GM21825 (cell line): ENCODE results near the gene ZFYVE27.

Source experiments
- ATAC-seq: cut with Tn5 transposase; IDR thresholded peaks from one replicate; pipeline ENCODE4 v1.9.1; 2021; ENCODE audit warnings: mild to moderate bottlenecking, moderate library complexity; ENCODE audit not compliant: unreplicated experiment

The ZFYVE27 gene

DNA sequence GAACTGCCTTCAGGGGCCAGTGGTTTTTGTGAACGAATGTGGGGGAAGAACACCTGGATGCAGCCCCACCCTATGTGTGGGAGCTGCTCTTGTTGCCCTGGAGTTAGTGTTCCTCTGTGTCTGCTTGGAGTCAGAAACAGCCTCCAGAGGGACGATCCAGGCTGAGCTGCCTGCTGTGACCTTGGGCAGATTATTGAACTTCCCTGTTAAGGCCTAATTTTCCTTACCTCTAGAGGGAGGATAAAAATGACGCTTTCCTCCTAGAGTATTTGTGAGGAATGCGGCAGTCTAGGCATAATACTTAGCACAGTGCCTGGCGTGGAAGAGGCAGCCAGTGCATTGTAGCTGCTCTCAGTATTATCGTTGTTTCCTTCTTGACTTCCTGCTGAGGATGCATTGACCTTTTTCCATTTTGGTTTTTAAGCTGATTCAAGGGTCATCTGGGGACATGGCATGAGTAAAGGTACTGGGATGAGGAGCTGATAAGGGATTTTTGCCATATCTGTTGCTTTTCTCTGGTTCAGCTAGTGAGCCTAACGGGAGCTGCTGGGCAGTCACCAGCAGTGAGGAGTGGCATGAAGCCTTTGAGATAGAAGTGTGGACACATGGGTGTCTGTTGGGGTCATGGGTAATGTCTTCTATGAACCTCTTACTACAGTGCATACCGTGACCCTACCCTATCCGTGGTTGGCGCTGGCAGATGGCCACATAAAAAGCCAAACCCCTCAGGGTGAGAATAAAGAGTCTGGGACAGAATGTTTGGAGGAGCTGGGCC lies 6.4 kb downstream of the ZFYVE27 start:
- no peak for ATAC-seq

DNA sequence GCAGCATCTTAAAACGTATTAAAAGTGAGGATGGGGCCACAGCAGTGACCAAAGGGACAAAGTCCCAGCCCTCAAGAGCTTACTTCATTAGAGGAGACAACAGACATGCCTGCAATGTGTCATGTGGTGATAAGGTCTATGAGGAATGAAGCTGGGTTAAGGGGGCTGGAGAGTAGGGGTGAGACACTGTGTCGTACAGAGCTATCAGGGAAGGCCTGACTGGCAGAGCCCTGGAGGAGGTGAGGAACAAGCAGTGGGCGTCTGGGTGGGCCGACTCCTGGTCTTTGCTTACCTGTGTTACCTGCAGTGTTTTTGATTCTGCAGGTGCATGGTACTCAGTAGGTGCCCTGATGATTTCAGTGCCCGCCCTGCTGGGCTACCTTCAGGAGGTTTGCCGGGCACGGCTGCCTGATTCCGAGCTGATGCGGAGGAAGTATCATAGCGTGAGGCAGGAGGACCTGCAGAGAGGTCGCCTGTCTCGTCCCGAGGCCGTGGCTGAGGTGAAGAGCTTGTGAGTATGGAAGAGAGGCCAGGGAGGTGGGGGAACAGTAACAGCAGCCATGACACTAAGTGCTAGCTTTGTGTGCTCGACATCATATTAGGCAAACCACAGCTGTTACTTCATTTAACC lies 7.6 kb downstream of the ZFYVE27 start:
- ATAC-seq = no peak

DNA sequence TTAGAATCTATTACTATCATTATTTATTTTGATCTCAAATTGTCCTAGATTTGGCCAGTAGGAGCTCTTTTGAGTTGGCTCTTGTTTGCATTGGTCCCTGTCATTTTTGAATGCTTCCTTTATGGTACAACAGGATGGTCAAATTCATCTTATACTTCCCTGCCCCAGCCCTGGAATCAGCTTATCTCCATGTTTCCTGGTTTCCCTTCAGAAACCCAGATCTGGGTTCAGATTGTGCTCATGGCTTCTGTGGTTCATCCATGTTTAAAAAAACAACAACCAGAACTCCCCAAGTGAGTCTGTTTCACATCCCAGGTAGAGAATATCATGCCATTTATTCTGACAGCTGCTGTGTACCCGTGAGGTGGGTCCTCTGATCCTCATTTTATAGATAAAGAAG lies 10.6 kb downstream of the ZFYVE27 start:
- ATAC-seq = no peak

DNA sequence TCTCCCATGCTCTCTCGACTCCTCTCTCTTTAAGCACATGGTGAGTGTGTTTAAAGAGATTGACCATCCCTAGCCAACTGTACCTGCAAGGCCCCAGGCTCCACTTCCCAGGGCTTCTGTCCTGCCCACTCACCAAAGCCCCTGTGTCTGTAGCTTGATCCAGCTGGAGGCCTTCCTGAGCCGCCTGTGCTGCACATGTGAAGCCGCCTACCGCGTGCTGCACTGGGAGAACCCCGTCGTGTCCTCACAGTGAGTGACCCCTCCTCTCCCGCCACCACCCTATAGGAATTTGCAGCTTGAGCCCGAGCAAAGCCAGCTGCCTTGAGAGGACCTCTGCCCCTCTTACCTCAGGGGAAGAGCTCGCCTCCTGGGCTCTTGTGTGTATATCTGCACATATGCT lies 11.2 kb downstream of the ZFYVE27 start:
- ATAC-seq = no peak

DNA sequence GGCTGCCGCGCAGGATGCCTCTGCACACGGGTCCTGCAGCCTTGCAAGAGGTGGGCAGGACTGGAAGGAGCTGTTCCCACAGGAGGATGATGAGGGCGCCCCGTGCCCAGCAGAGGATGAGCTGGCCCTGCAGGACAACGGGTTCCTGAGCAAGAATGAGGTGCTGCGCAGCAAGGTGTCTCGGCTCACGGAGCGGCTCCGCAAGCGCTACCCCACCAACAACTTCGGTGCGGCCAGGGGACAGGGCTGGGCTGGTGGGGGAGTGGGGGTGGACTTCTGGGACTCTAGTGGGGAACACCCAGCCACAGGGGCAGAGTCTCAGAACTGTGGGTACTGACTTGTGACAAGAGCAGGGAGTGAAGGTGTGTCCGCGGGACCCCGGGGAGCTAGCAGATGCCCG lies 16.0 kb downstream of the ZFYVE27 start:
- no peak for ATAC-seq

DNA sequence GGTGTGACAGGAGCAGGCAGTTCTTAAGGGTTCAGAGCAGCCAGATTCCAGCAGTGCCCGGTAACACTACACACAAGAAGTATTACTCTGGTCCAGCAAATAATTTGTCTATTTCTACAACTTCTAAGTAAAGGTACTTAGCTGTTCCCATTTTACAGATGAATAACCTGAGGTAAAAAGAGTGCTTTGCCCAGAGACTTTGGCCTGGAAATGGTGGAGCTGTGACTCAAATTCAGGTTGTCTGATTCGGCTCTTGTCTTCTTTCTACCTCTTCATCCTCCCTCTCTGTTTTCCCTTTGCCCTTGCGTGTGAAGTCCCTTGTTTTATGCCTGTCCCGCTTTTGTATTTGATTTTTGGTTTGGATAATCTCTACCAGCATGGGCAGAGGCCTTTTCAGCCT lies 17.8 kb downstream of the ZFYVE27 start:
- no peak for ATAC-seq

DNA sequence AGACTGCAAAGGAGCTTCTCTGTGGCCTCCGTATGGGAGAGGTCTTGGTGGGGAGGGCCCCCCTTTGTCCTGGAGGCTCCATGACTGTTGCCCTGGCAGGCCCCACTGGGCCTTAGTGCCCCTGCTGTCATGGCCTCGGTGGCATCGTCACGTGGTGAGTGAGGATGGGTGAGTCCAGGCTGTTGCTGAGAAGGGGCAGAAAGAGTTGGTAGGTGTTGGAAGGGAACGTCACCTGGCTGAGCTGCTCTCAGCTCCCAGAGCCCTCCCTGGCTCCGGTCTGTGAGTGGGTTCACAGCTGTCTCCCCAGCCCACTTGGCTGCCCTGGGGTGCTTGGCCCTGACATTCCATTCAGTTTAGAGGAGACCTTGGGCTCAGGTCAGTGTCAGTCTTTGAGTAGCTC lies 18.8 kb downstream of the ZFYVE27 start:
- no peak for ATAC-seq

DNA sequence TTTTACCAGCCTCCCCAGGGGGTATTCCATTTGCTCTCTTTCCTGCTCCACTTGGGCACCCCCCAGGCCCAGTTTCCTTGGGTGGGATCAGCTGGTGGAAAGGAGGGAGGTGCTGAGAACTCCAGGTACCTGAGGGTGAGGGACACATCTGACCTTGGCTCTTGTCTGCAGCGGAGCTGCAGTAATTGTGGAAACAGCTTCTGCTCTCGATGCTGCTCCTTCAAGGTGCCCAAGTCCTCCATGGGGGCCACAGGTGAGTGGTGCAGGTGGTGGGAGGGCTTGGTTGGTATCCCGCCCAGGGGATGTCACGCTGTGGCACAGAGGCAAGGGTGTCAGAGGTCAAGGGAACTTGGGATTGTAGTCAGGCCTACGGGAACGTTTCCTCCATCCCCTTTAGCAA lies 20.5 kb downstream of the ZFYVE27 start:
- no peak for ATAC-seq

DNA sequence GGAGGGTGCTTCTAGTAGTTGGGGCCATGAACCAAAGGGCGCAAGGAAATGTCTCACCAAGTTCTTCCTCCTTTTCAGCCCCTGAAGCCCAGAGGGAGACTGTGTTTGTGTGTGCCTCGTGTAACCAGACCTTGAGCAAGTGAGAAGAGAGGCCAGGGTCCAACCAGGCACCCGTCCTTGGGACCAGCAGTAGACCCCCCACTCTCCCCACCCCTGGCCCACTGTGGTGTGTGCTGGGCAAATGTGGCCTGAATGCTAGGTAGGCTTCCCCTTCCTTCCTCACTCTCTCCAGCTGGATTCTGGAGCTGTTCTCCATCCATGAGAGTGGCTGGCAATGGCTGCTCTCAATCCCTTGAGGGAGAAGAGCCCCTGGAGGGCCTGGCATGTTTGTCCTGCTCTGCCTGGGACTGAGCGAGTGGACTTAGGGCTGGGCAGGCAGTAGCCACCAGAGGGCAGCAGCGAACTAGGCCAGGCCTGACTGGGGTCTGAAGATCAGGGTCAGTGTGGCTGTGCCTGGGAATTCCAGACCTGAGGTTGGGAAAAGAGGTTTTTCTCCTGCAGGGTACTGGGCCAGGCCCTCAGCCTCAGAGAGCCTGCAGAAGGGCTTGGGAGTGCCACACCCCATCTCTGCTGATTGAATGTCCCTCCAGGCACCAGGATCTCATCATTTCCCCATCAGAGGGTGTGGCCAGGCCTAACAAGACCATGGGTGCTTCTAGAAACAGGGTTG lies 22.4 kb downstream of the ZFYVE27 start:
- no peak for ATAC-seq

DNA sequence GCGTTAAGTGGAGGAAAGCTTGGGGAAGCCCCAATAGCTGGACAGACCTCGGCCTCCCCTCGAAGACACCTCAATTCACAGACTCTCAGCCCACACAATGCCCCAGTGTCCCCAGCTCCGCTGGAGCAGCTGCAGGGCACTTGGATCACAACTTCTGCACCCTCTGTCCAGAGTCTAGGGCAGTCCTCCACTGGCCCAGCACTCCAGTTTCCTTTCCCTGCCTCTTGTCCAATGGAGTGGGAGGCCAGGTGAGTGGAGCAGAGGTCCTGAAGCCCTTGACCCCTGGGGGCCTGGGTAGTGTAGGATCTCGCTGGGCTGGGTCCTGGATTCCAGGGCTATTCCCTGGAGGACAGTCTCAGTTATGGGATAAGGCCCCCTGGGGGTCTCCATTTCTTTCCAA lies 23.0 kb downstream of the ZFYVE27 start:
- no peak for ATAC-seq

DNA sequence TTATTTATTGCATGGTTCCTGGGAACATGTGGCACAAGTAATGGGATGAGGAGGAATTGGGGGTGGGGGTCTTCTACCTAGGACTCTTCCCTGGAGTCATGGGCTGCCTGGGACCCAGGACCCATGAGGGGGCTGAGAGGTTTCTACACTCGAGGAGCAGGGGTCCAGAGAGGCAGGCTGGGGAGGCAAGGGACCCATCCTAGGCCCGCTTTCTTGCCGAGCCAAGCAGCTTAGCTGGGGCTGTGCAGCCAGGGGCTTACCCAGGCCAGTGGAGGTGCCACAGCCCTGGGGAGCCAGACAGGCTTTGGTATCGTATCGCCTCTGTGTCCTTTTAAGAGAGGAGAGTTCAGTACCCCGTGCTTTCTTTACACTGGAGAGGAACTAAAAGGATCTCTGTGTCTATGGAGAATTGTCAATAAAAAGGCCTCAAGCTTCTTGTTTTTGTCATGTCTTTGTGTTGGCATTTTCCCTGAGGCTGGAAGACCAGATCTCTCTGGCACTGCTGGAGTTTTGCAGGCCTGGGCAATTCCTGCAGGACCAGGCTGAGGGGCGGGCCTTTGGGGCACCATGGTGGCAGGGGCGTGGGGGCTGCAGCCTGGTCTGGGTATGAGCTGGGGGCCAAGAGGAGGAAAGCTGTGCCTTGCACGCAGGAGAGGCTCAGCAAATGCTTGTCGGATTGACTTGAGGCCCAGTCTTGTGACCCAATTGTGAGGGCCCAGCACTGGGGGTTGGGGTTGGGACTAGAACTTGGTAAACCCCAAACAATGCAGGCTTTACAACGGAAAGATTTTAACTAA lies 23.7 kb downstream of the ZFYVE27 start:
- ATAC-seq = no peak

DNA sequence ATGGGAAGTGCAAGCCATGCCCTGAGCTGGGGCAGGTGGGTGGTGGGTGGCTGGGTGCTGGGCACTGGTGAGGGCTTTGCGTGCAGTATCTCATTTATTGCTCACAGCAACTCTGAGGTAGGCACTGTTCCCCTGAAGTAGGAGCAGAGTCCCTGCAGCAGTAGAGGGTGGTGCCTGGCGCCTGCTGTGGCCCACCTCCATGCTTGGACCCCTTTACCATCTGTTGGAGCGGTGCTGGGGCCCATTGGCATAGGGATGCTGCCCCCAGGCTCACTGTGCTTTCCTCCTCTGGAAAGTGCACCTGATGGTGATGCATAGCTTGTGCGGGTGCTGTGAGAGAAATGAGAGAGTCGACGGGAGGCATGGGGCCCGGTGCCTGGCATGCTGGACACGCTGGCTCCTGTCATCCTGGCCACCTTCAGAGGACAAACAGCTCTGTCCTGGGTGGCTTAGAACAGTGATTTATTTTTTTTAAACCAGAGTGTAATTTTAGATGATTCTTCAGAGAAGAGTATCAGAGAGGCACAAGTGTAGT lies 24.5 kb downstream of the ZFYVE27 start:
- ATAC-seq = no peak

DNA sequence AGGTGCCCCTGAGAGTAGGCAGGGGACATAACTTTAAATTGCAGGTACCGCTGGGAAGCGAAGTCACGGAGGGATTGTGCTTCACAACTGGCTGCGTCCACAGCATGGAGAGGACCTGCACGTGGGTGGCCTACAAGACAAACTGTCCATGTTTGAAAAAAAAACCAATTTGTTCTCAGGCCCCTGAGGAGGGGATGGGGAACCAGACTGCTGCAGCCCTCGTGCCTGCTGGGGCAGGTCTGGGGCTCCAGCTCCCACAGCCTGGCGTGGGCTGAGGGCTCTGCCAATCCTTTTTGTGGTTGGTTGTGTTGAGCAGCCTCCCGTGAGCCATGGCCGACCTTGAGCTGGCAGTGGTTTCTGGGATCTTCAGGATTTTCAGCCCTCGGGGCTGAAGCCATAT lies 25.1 kb downstream of the ZFYVE27 start:
- ATAC-seq = no peak

DNA sequence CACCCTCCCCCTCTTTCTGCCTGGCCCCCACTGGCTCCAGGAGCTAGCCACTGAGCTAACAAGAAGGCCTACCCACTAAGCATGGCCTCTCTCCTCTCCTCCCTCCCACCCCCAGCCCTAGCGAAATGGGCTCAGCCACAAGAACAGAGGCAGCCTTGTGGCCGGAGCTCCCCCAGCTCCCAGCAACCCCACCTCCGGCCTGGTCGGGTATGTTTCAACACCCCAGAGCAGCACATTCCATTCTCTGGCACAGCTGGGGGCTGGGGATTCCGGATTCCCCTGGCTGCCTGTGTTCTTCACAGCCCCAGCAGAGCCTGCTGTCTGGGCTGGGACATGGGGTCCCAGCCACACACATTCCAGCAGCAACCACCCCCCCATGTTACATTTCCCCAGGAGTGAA lies 25.9 kb downstream of the ZFYVE27 start:
- ATAC-seq = no peak

DNA sequence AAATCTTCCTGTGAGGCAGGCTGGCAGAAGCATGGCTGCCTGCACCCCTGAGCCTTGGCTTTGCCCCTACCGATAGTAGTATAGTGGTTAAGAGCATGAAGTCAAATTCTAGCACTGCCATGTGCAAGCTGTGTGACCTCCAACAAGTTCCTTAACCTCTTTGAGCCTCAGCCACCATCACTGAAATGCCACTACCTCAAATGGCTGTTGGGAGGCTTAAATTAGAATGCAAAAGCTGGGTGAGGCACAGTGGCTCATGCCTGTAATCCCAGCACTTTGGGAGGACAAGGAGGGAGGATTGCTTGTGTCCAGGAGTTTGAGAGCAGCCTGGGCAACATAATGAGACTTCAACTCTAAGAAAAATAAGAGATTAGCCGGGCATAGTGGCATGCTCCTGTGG lies 26.5 kb downstream of the ZFYVE27 start:
- no peak for ATAC-seq

DNA sequence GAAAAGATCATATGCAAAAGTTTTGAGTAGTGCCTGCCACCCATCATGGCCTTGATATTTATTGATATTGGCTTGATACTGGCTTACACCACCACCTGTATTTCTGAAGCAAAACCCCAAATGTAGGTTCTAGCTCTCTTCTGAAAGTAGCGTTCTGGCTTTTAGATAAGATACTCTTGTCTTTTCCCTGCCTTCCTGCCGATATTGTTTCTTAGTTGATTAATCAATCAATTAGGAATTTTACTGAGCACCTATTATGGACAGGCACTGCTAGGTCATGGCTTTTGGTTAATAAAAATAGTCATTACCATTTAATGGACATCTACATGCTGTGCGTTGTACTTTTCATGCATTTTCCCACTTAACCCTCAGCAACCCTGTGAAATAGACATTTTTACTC lies 27.0 kb downstream of the ZFYVE27 start:
- ATAC-seq = no peak

DNA sequence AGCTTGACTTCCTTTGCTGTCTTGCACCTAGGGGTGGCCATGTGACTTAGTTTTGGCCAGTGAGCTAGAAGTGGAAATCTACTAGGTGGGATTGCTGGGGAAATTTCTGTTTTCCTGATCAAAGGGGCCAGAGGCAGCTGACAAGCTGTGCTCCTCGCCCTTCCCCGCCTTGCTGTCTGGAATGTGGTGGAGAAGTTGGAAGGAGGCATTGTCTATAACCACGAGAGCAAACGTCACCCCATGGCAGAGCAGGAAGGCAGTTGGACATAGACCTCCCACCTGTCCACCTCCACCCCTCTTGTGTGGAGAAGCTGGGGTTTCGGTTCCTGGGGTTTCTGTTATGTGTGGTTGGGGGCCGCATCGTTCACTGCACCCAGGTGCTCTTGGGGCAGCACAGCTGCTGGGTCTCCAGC lies 27.6 kb downstream of the ZFYVE27 start:
- ATAC-seq = no peak

DNA sequence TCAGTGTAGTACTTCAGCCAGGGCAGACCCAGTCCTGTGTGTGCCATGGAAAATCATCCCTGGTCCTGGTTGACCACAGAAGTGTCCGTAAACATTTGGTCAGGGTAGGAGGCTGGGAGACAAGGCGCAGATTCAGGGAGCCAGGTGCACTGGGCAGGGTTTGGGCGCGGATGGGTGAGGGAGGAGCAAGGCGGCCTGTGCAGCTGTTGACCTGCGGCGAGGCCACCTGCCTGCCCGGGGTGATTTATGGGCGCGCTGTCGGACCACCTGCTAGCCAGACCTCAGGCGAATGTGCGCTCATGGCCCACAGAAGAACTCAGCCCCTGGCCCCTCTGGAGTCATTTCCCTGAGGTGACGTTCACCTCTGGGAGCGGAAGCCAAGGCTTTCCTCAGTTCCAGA lies 28.3 kb downstream of the ZFYVE27 start:
- ATAC-seq = no peak

DNA sequence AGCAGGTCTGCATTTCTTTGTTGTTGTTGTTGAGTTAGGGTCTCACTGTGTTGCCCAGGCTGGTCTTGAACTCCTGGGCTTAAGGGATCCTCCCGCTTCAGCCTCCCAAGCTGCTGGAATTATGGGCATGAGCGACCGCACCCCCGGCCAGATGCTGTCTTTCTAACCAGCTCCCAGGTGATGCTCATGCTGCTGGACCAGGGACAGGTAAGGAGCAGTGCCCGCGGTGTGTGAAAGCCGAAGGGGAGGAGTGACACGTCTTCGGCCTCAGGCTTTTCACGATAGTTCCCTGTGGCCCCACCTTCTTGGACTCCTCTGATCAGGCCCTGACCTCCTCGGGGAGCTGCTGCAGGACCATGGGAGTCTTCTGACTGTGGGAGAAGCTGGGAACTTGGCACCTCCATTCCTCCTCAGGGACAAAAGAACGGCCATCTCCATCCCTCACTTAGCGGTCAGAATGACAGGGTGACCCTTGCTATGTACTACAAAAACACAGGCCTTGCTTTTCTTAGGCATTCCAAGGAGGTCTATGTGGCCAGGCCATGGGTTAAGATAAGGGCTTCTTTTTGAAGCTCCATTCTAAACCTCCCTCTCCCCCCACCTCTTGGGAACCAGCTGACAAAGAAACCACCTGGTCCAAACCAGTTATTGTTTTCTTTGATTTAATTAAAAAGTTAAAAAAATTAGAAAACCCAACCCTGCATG lies 29.3 kb downstream of the ZFYVE27 start:
- no peak for ATAC-seq
